GM23248 (cell line): ENCODE results near the gene KCNE1.

ENCODE experiments used
- EZH2 ChIP-seq: fragments of 200-600 bp; sonication (generic); IDR thresholded peaks from 2 replicates; pipeline ENCODE4 v1.6.1; 2018; ENCODE audit warnings: antibody characterized with exemption, mild to moderate bottlenecking; ENCODE audit not compliant: insufficient read depth, poor library complexity, severe bottlenecking
- EZH2phosphoT487 ChIP-seq: fragments of 200-600 bp; sonication (generic); IDR thresholded peaks from 2 replicates; pipeline ENCODE4 v1.6.1; 2018; ENCODE audit warnings: antibody characterized with exemption, moderate library complexity, mild to moderate bottlenecking, low read depth; ENCODE audit not compliant: insufficient read depth

GRCh38 chr21:34504595-34504994 is 7.4 kb downstream of the KCNE1 start:
- no peak for TF ChIP-seq EZH2phosphoT487
- no peak for TF ChIP-seq EZH2
